H1 (cell line): ENCODE results near the gene TMTC2. TPM values are rescaled to one million over a fixed set of nuclear protein-coding genes. Genes with fewer than 3 reads are reported as not detected.

Source experiments
- CTCF ChIA-PET: fragments of 300-600 bp; sonication (Branson Sonifier 250); formaldehyde crosslinking; loops from one replicate; lab custom pipeline; 2021; ENCODE audit not compliant: partially characterized antibody; lab: Charles Lee
- POLR2A ChIA-PET: fragments of 300-600 bp; sonication (Branson Sonifier 250); formaldehyde crosslinking; loops from one replicate; lab custom pipeline; 2021; ENCODE audit warnings: inconsistent platforms; ENCODE audit not compliant: partially characterized antibody; lab: Charles Lee
- DNase-seq, 2 experiments: peaks; one replicate each; pipeline versions ENCODE4 v3.0.0 to v3.0.0-alpha.2; 2010 to 2022; ENCODE audit warnings: low spot score in 2 of 2, low read depth in 1 of 2, mixed read lengths in 1 of 2
- FAIRE-seq: peaks from 2 replicates; lab custom pipeline; 2011; peaks lifted over from hg19 to GRCh38; lab: Jason Lieb, UNC
- H2AFZ ChIP-seq: 2 replicates; pipeline ENCODE4 v1.8.1; 2012; ENCODE audit warnings: low read length, inconsistent platforms
- H2AK5ac ChIP-seq: 2 replicates; pipeline ENCODE4 v1.6.1; 2013; ENCODE audit warnings: low read depth, low read length
- H2BK120ac ChIP-seq: replicated peaks from 2 replicates; pipeline ENCODE3; 2013; ENCODE audit warnings: low read depth, low read length, inconsistent platforms
- H2BK12ac ChIP-seq: 2 replicates; pipeline ENCODE4 v1.6.1; 2013; ENCODE audit warnings: low read depth, low read length
- H2BK15ac ChIP-seq: 2 replicates; pipeline ENCODE4 v1.6.1; 2013; ENCODE audit warnings: low read length
- H2BK20ac ChIP-seq: 2 replicates; pipeline ENCODE4 v1.6.1; 2013; ENCODE audit warnings: low read length
- H2BK5ac ChIP-seq: 2 replicates; pipeline ENCODE4 v1.6.1; 2013; ENCODE audit warnings: low read depth, low read length
- H3K14ac ChIP-seq: 2 replicates; pipeline ENCODE4 v1.6.1; 2013; ENCODE audit warnings: inconsistent platforms; ENCODE audit not compliant: insufficient read length
- H3K18ac ChIP-seq: 2 replicates; pipeline ENCODE4 v1.6.1; 2013; ENCODE audit warnings: low read length; ENCODE audit errors: extremely low read depth
- H3K23ac ChIP-seq: 2 replicates; pipeline ENCODE4 v1.6.1; 2013; ENCODE audit warnings: inconsistent platforms; ENCODE audit not compliant: insufficient read length
- H3K23me2 ChIP-seq: 2 replicates; pipeline ENCODE4 v1.6.1; 2013; ENCODE audit warnings: low read depth, low read length
- H3K27ac ChIP-seq: 2 replicates; pipeline ENCODE4 v1.6.1; 2011; ENCODE audit warnings: low read depth, low read length, inconsistent platforms
- H3K27me3 ChIP-seq, 4 experiments: replicated peaks in 1 of 4; 1 replicate in 1 of 4; 2 replicates in 3 of 4; pipeline versions ENCODE4 v1.6.1 to v1.8.1; 2011 to 2013; ENCODE audit warnings: low read length in 3 of 4, mild to moderate bottlenecking in 3 of 4, inconsistent platforms in 2 of 4, mixed read lengths in 2 of 4, moderate library complexity in 1 of 4; ENCODE audit not compliant: control insufficient read depth in 3 of 4, insufficient read depth in 3 of 4; ENCODE audit errors: extremely low read depth in 1 of 4
- H3K36me3 ChIP-seq, 4 experiments: 2 replicates each; pipeline versions ENCODE4 v1.6.1 to v1.8.1; 2011 to 2013; ENCODE audit warnings: mild to moderate bottlenecking in 4 of 4, low read length in 3 of 4, moderate library complexity in 2 of 4, control low read depth in 1 of 4, inconsistent platforms in 1 of 4; ENCODE audit not compliant: insufficient read depth in 4 of 4, control insufficient read depth in 2 of 4
- H3K4ac ChIP-seq: replicated peaks from 2 replicates; pipeline ENCODE3; 2013; ENCODE audit warnings: low read length, low read depth, mixed read lengths, inconsistent platforms; ENCODE audit not compliant: insufficient read length
- H3K4me1 ChIP-seq, 4 experiments: replicated peaks in 1 of 4; 1 replicate in 1 of 4; 2 replicates in 3 of 4; pipeline versions ENCODE4 v1.6.1 to v1.8.1; 2011 to 2013; ENCODE audit warnings: low read length in 3 of 4, inconsistent platforms in 2 of 4, mixed read lengths in 1 of 4; ENCODE audit not compliant: insufficient read depth in 4 of 4, control insufficient read depth in 3 of 4
- H3K4me2 ChIP-seq, 2 experiments: 2 replicates each; pipeline versions ENCODE4 v1.6.1 to v1.8.1; 2011 to 2013; ENCODE audit warnings: low read depth in 2 of 2, low read length in 2 of 2, control low read depth in 1 of 2, inconsistent platforms in 1 of 2, mild to moderate bottlenecking in 1 of 2; ENCODE audit not compliant: insufficient read depth in 1 of 2
- H3K4me3 ChIP-seq, 4 experiments: fragments of 200-600, 300-600 bp in 1 of 4; sonication (generic), shearing (Covaris generic), sonication (Bioruptor Twin) in 1 of 4; 2 replicates each; pipeline versions ENCODE4 v1.5.1 to v1.8.1; 2011 to 2016; ENCODE audit warnings: low read length in 4 of 4, low read depth in 3 of 4, control low read depth in 2 of 4, inconsistent platforms in 2 of 4, mild to moderate bottlenecking in 2 of 4, mixed read lengths in 1 of 4, moderate library complexity in 1 of 4; ENCODE audit not compliant: insufficient read depth in 2 of 4; ENCODE audit errors: extremely low read depth in 1 of 4
- H3K56ac ChIP-seq: replicated peaks from 2 replicates; pipeline ENCODE3; 2013; ENCODE audit warnings: low read depth, mild to moderate bottlenecking, mixed read lengths, low read length, inconsistent platforms; ENCODE audit not compliant: insufficient read length
- H3K79me1 ChIP-seq: 2 replicates; pipeline ENCODE4 v1.6.1; 2013; ENCODE audit warnings: low read depth, low read length, control low read depth
- H3K79me2 ChIP-seq, 2 experiments: 2 replicates each; pipeline versions ENCODE4 v1.6.1 to v1.8.1; 2012 to 2013; ENCODE audit warnings: low read length in 2 of 2, mild to moderate bottlenecking in 2 of 2, inconsistent platforms in 1 of 2; ENCODE audit not compliant: insufficient read depth in 2 of 2, control insufficient read depth in 1 of 2
- H3K9ac ChIP-seq, 4 experiments: replicated peaks in 1 of 4; 1 replicate in 1 of 4; 2 replicates in 3 of 4; pipeline versions ENCODE4 v1.6.1 to v1.8.1; 2011 to 2013; ENCODE audit warnings: low read depth in 3 of 4, low read length in 3 of 4, control low read depth in 2 of 4, mild to moderate bottlenecking in 2 of 4, moderate library complexity in 2 of 4, inconsistent platforms in 1 of 4; ENCODE audit errors: extremely low read depth in 1 of 4
- H3K9me3 ChIP-seq, 2 experiments: 2 replicates each; pipeline versions ENCODE4 v1.6.1 to v1.8.1; 2012 to 2013; ENCODE audit warnings: mild to moderate bottlenecking in 2 of 2, moderate library complexity in 2 of 2, control low read depth in 1 of 2, inconsistent platforms in 1 of 2, low read depth in 1 of 2, low read length in 1 of 2, mixed read lengths in 1 of 2; ENCODE audit not compliant: insufficient read depth in 2 of 2
- H4K20me1 ChIP-seq, 2 experiments: replicated peaks in 1 of 2; 2 replicates each; pipeline versions ENCODE3 to v1.8.1; 2011 to 2013; ENCODE audit warnings: inconsistent platforms in 2 of 2, low read length in 2 of 2, mild to moderate bottlenecking in 1 of 2; ENCODE audit not compliant: insufficient read depth in 2 of 2, control insufficient read depth in 1 of 2
- H4K5ac ChIP-seq: 2 replicates; pipeline ENCODE4 v1.6.1; 2013; ENCODE audit warnings: low read length, low read depth, mixed read lengths, inconsistent platforms; ENCODE audit not compliant: insufficient read length
- H4K8ac ChIP-seq: 2 replicates; pipeline ENCODE4 v1.8.0; 2013; ENCODE audit warnings: mild to moderate bottlenecking, moderate library complexity, low read length, inconsistent platforms; ENCODE audit not compliant: insufficient read depth; ENCODE audit errors: extremely low read depth
- H4K91ac ChIP-seq: replicated peaks from 2 replicates; pipeline ENCODE3; 2013; ENCODE audit warnings: low read length, mixed read lengths, inconsistent platforms; ENCODE audit not compliant: insufficient read length
- FOSL1 ChIP-seq: IDR thresholded peaks from 2 replicates; pipeline ENCODE4 v1.6.1; 2011; ENCODE audit warnings: mild to moderate bottlenecking, low read depth, low read length, moderate library complexity; ENCODE audit not compliant: insufficient read depth
- HDAC2 ChIP-seq, 2 experiments: fragments of 300-600 bp in 1 of 2; sonication (generic) in 1 of 2; IDR thresholded peaks; 2 replicates each; pipeline ENCODE4 v1.6.1; 2011 to 2012; ENCODE audit warnings: low read depth in 2 of 2, low read length in 2 of 2, mild to moderate bottlenecking in 2 of 2, moderate library complexity in 2 of 2, borderline replicate concordance in 1 of 2, inconsistent platforms in 1 of 2
- JUN ChIP-seq: IDR thresholded peaks from 2 replicates; pipeline ENCODE4 v1.6.1; 2011; ENCODE audit warnings: low read depth, mild to moderate bottlenecking, improper control_type of control experiment, low read length
- JUND ChIP-seq: IDR thresholded peaks from 2 replicates; pipeline ENCODE4 v1.6.1; 2011; ENCODE audit warnings: mild to moderate bottlenecking, improper control_type of control experiment, low read length
- POLR2AphosphoS5 ChIP-seq: IDR thresholded peaks from 2 replicates; pipeline ENCODE4 v1.6.1; 2011; ENCODE audit warnings: low read depth, low read length
- RFX5 ChIP-seq: IDR thresholded peaks from 2 replicates; pipeline ENCODE4 v1.6.1; 2011; ENCODE audit warnings: low read depth, low read length, improper control_type of control experiment, borderline replicate concordance
- RXRA ChIP-seq: IDR thresholded peaks from 2 replicates; pipeline ENCODE4 v1.6.1; 2011; ENCODE audit warnings: low read depth, mild to moderate bottlenecking, low read length, moderate library complexity; ENCODE audit not compliant: insufficient read depth
- SP2 ChIP-seq: IDR thresholded peaks from 2 replicates; pipeline ENCODE4 v1.6.1; 2012; ENCODE audit warnings: mild to moderate bottlenecking, low read length, inconsistent platforms
- SRF ChIP-seq: IDR thresholded peaks from 2 replicates; pipeline ENCODE4 v1.6.1; 2011; ENCODE audit warnings: mild to moderate bottlenecking, low read depth, low read length, moderate library complexity
- TAF1 ChIP-seq: IDR thresholded peaks from 2 replicates; pipeline ENCODE4 v1.6.1; 2011; ENCODE audit warnings: mild to moderate bottlenecking, low read depth, low read length
- TAF7 ChIP-seq: optimal IDR thresholded peaks from 2 replicates; pipeline ENCODE3; 2011; ENCODE audit warnings: low read depth, mild to moderate bottlenecking, inconsistent platforms, low read length, moderate library complexity, borderline replicate concordance
- TEAD4 ChIP-seq: IDR thresholded peaks from 2 replicates; pipeline ENCODE4 v1.6.1; 2012; ENCODE audit warnings: low read depth, low read length, inconsistent platforms, mixed read lengths
- WGBS, 2 experiments: shearing (Covaris generic) in 1 of 2; methylation state at CpG; one replicate each; pipeline versions ENCODE4 v1.1.6 to v1.1.7; 2013 to 2015; ENCODE audit warnings: low lambda C conversion rate in 2 of 2, mixed read lengths in 2 of 2, inconsistent platforms in 1 of 2, low coverage in 1 of 2, missing lambda C conversion rate in 1 of 2; ENCODE audit not compliant: insufficient replicate concordance in 2 of 2, insufficient coverage in 1 of 2, insufficient read length in 1 of 2; ENCODE audit errors: extremely low coverage in 1 of 2, missing lambda C conversion rate in 1 of 2; 5-methylcytosine and 5-hydroxymethylcytosine counted together
- polyA plus RNA-seq, 7 experiments: library from polyadenylated mRNA; depleted of rRNA in 3 of 7; stranded (reverse) in 5 of 7; unstranded in 2 of 7; fragments of >200 nt in 5 of 7; fragments of 200-250 nt in 2 of 7; gene quantifications; 1 replicate in 5 of 7; 2 replicates in 1 of 7; 4 replicates in 1 of 7; pipeline versions ENCODE4 v1.2.1 to v1.2.3, GENCODE V29; 2011 to 2013; ENCODE audit warnings: missing spikeins in 2 of 7, mixed read lengths in 2 of 7
- total RNA-seq: library from RNA; stranded (reverse); fragmentation: NEBNext Ultra II Directional; extraction: Animal tissue kit (Norgen Biotek cat#: 25700); gene quantifications from 2 replicates; pipeline ENCODE4 v1.2.1, GENCODE V29; 2021
- TF ChIP-seq, protein P1 (sequence below): IDR thresholded peaks from 2 replicates; pipeline ENCODE4 v1.6.1; 2012; ENCODE audit warnings: inconsistent platforms

Gene TMTC2
- total and polyA plus RNA-seq, 2 of the 8 experiments (the other 6 are each of a cell fraction or from before 2014, with no cell fraction given): 2.3 to 3.9 TPM

GRCh38 chr12:82961835-82962234, 275.1 kb downstream of the TMTC2 start:
- no peak overlapping the region for H2BK20ac ChIP-seq
- DNase-seq (no peak), FAIRE-seq (no peak)
- no peaks in the 10 kb centered on the region for H3K4me1 ChIP-seq
- no peaks in the 10 kb centered on the region for H3K36me3 ChIP-seq
- ChIA-PET POLR2A (no interaction called here), CTCF (no interaction called here)
- H3K27me3 ChIP-seq: no peaks in the 10 kb centered on the region
- H4K20me1 ChIP-seq: no peaks in the 10 kb centered on the region
- H2BK15ac ChIP-seq: no peak overlapping the region
- H4K5ac ChIP-seq: no peak overlapping the region
- H2AK5ac ChIP-seq: no peak overlapping the region
- H2AFZ ChIP-seq: no peak overlapping the region
- no peak overlapping the region for H3K4me2 ChIP-seq
- H3K79me2 ChIP-seq: no peaks in the 10 kb centered on the region
- H3K4me3 ChIP-seq: no peak overlapping the region
- H4K8ac ChIP-seq: no peak overlapping the region
- no peak overlapping the region for H3K23ac ChIP-seq
- no peak overlapping the region for H3K9ac ChIP-seq
- H3K23me2 ChIP-seq: no peaks in the 10 kb centered on the region
- H3K18ac ChIP-seq: no peak overlapping the region
- no peak overlapping the region for H2BK120ac ChIP-seq
- no peaks in the 10 kb centered on the region for H3K79me1 ChIP-seq
- H3K56ac ChIP-seq: no peak overlapping the region
- no peaks in the 10 kb centered on the region for H3K9me3 ChIP-seq
- no peak overlapping the region for H4K91ac ChIP-seq
- H2BK5ac ChIP-seq: no peak overlapping the region
- H3K4ac ChIP-seq: no peak overlapping the region
- no peak overlapping the region for H3K14ac ChIP-seq
- 93% methylated on average over 2 of the region's 2 CpGs; no CpG with 5 or more reads in 1 of the 2 experiments for WGBS, 2 experiments
- H2BK12ac ChIP-seq: no peak overlapping the region
- H3K27ac ChIP-seq: no peak overlapping the region
- TF ChIP-seq TAF7 (no peak), POLR2AphosphoS5 (no peak), TEAD4 (no peak), TAF1 (no peak), RFX5 (no peak), JUN (no peak), JUND (no peak), SRF (no peak), RXRA (no peak), FOSL1 (no peak), SP2 (no peak), HDAC2 (IDR thresholded peaks at IDR 0.05; ENCODE audit: borderline replicate concordance in 1 of 2, low read depth in 2 of 2, low read length in 2 of 2) (no peak)
- TF ChIP-seq, protein P1, sequence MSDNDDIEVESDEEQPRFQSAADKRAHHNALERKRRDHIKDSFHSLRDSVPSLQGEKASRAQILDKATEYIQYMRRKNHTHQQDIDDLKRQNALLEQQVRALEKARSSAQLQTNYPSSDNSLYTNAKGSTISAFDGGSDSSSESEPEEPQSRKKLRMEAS: no peak
